RWPE2 (cell line): ENCODE results near the gene DCST1.

Source experiments
- ATAC-seq: fragments of 200-7000 bp; cut with Tn5 transposase; 3 replicates; pipeline ENCODE4 v1.9.1; 2021; ENCODE audit warnings: low read depth
- DNase-seq: peaks from one replicate; pipeline ENCODE4 v3.0.0-alpha.2; 2020; ENCODE audit warnings: low spot score
- H3K27ac ChIP-seq: fragments of 450-650 bp; 2 replicates; pipeline ENCODE4 v1.5.1; 2017; ENCODE audit warnings: mild to moderate bottlenecking; ENCODE audit not compliant: poor library complexity, severe bottlenecking
- H3K27me3 ChIP-seq: fragments of 250-450 bp; sonication (Bioruptor Pico); 2 replicates; pipeline ENCODE4 v1.5.1; 2021; ENCODE audit warnings: mild to moderate bottlenecking, moderate library complexity; ENCODE audit not compliant: insufficient read depth, poor library complexity, severe bottlenecking
- H3K36me3 ChIP-seq: fragments of 250-450 bp; sonication (Bioruptor Pico); 2 replicates; pipeline ENCODE4 v1.5.1; 2020; ENCODE audit warnings: low read depth, mild to moderate bottlenecking, moderate library complexity
- H3K4me1 ChIP-seq: fragments of 250-450 bp; sonication (Bioruptor Pico); 2 replicates; pipeline ENCODE4 v1.5.1; 2021; ENCODE audit warnings: mild to moderate bottlenecking, moderate library complexity; ENCODE audit not compliant: insufficient read depth, poor library complexity, severe bottlenecking
- H3K4me3 ChIP-seq: fragments of 250-450 bp; sonication (Bioruptor Pico); 2 replicates; pipeline ENCODE4 v1.5.1; 2021; ENCODE audit warnings: mild to moderate bottlenecking, moderate library complexity; ENCODE audit not compliant: severe bottlenecking
- H3K9me3 ChIP-seq: fragments of 250-450 bp; sonication (Bioruptor Pico); 2 replicates; pipeline ENCODE4 v1.5.1; 2021; ENCODE audit warnings: mild to moderate bottlenecking, moderate library complexity; ENCODE audit not compliant: severe bottlenecking
- CTCF ChIP-seq: fragments of 450-650 bp; IDR thresholded peaks from one replicate; pipeline ENCODE4 v1.5.1; 2017; ENCODE audit warnings: mild to moderate bottlenecking, moderate library complexity; ENCODE audit not compliant: poor library complexity, severe bottlenecking

The DCST1 gene

DNA sequence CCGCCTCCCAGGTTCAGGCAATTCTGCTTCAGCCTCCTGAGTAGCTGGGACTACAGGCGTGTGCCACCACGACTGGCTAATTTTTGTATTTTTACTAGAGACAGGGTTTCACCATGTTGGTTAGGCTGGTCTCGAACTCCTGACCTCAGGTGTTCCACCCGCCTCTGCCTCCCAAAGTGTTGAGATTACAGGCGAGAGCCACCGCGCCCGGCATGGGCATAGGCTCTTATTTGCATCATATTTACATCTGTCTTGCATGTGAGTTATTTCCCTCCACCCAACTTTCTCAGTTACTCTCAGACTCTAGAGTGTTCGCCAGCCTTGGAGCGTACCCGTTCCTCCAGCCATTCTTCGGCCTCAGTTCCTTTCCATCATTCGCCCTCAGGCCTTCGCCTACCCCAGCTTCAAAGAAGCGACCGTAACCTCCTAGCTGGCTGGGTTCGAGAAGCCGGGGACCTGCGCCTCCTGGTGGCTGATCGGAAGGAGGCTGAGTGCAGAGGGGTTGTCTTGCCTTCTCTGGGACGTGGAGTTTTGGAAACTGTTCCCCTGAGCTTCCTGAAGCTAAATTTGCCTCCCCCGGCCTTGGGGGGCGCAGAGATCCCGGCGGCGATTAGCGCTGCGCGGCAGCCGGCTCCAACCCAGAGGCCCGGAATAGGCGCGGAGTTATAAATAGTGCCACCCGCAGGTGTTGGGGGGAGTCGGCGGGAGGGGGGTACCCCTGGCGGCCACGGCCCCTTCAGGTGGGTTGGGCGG, 34.6 kb upstream of the DCST1 start:
- no peak for ATAC-seq
- Histone ChIP-seq H3K9me3 (no peaks in the 10 kb centered on the region), H3K27me3 (no peaks in the 10 kb centered on the region), H3K4me3 (no peak overlapping the region), H3K4me1 (peaks cover 6% of the 10 kb centered on the region), H3K36me3 (peaks cover 5% of the 10 kb centered on the region; the same call in 1 of the 2 replicates), H3K27ac (no peak overlapping the region)
- DNase-seq, result peak; percentile 55
- TF ChIP-seq CTCF, result peak; percentile 81

GRCh38 chr1:154999571-155000410, 33.8 kb upstream of the DCST1 start:
- peak; percentile 47 for DNase-seq
- no peak for ATAC-seq
- Histone ChIP-seq H3K9me3 (no peaks in the 10 kb centered on the region), H3K27ac (peak overlapping the region; percentile 96), H3K36me3 (peaks cover 5% of the 10 kb centered on the region; the same call in 1 of the 2 replicates), H3K27me3 (no peaks in the 10 kb centered on the region), H3K4me1 (peaks cover 12% of the 10 kb centered on the region), H3K4me3 (peak overlapping the region; percentile 4)
- no peak for TF ChIP-seq CTCF

- Histone ChIP-seq H3K27ac (peak overlapping the region; percentile 96), H3K9me3 (no peaks in the 10 kb centered on the region), H3K4me1 (peaks cover 15% of the 10 kb centered on the region), H3K36me3 (peaks cover 5% of the 10 kb centered on the region; the same call in 1 of the 2 replicates), H3K4me3 (peak overlapping the region; percentile 59), H3K27me3 (no peaks in the 10 kb centered on the region)
- ATAC-seq, result no peak
- DNase-seq, result peak; percentile 42
- no peak for TF ChIP-seq CTCF
Measured at GRCh38 chr1:155000411-155000725, 33.3 kb upstream of the DCST1 start.

DNA sequence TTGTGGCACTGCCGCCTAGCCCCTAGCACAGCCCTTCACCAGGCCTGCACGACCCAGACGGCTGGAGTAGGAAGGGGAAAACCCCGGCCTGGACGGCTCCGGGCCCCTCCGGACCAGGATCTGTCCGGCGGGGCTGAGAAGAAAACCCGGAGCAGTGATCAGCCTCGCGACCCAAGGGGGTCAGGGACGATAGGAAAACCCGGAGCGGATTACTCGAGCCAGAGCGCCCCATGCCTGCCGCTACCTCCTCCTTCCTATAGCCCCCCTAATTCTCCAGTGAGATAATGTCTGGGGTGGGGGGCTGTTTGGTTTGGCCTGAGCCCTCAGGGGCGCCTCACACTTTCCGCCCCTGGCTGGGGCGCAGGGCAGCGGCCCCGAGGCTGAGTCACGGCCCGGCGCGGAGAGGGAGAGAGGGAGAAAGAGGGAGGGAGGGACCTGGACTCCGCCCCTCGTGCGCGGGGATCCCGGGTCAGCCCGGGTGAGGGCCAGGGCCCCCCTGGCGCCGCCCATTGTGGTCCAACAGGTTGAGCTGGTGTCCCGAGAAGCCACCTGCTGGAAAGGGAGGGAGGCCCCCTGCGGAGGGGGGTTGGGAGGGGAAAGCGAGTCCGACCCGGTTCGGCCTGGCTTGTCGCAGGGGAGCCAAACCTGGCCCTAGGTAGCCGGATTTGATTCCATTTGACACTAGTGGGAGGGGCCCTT, 32.7 kb upstream of the DCST1 start:
- DNase-seq (peak; percentile 80), ATAC-seq (peak; percentile 55)
- no peak for TF ChIP-seq CTCF
- Histone ChIP-seq H3K9me3 (no peaks in the 10 kb centered on the region), H3K4me1 (peaks cover 20% of the 10 kb centered on the region), H3K36me3 (peaks cover 7% of the 10 kb centered on the region), H3K27ac (peak overlapping the region; percentile 96), H3K27me3 (no peaks in the 10 kb centered on the region), H3K4me3 (peak overlapping the region; percentile 59)
